Gastroesophageal sphincter (tissue), 4 donors: Measurements from ENCODE around the gene XPOT. TPM values are rescaled to one million over a fixed set of nuclear protein-coding genes. Genes with fewer than 3 reads are reported as not detected.
A peak's percentile ranks its signal among the peaks of the same experiment; 100 is the strongest.
"Not testable (repeated sequence)": the region's sequence is repeated elsewhere in the genome, so short reads cannot be mapped to it uniquely, and the experiment has no call there.

ENCODE experiments used
- ATAC-seq: fragments of 150-250 bp; one replicate; pipeline ENCODE4 v1.9.1; 2016; ENCODE audit warnings: mild to moderate bottlenecking, moderate library complexity
- H3K27ac ChIP-seq, 4 donors: fragments of 200-600 bp; sonication (generic) in 3 of 4; 1 replicate in 3 of 4; 2 replicates in 1 of 4; pipeline ENCODE4 v1.5.1; 2016 to 2019
- H3K27me3 ChIP-seq: fragments of 200-600 bp; sonication (generic); one replicate; pipeline ENCODE4 v1.5.1; 2019
- H3K36me3 ChIP-seq, 2 donors: fragments of 200-600 bp; sonication (generic); one replicate each; pipeline ENCODE4 v1.5.1; 2019; ENCODE audit warnings: control low read depth in 1 of 2
- H3K4me1 ChIP-seq, 3 donors: fragments of 200-600 bp; sonication (generic); 1 replicate in 2 of 3; 2 replicates in 1 of 3; pipeline ENCODE4 v1.5.1; 2016 to 2019; ENCODE audit warnings: control low read depth in 2 of 3
- H3K4me3 ChIP-seq, 2 donors: fragments of 200-600 bp; sonication (generic); one replicate each; pipeline ENCODE4 v1.5.1; 2019; ENCODE audit warnings: mild to moderate bottlenecking in 1 of 2, moderate library complexity in 1 of 2
- H3K9me3 ChIP-seq, 3 donors: fragments of 200-600 bp; sonication (generic); one replicate each; pipeline ENCODE4 v1.5.1; 2017 to 2019; ENCODE audit warnings: control low read depth in 2 of 3
- CTCF ChIP-seq, 4 experiments: fragments of 200-600 bp in 2 of 4; fragments of 450-650 bp in 2 of 4; sonication (generic) in 1 of 4; IDR thresholded peaks; one replicate each; pipeline ENCODE4 v1.5.1; 2017 to 2019; ENCODE audit warnings: antibody characterized with exemption in 4 of 4, mild to moderate bottlenecking in 2 of 4, moderate library complexity in 2 of 4
- EP300 ChIP-seq: sonication (generic); formaldehyde crosslinking; IDR thresholded peaks from one replicate; pipeline ENCODE4 v1.6.1; 2017; ENCODE audit warnings: antibody characterized with exemption, mild to moderate bottlenecking
- POLR2A ChIP-seq, 2 donors: fragments of 450-650 bp; IDR thresholded peaks; one replicate each; pipeline ENCODE4 v1.6.1; 2017; ENCODE audit warnings: antibody characterized with exemption in 2 of 2, mild to moderate bottlenecking in 2 of 2, moderate library complexity in 1 of 2
- POLR2AphosphoS5 ChIP-seq: sonication (generic); formaldehyde crosslinking; IDR thresholded peaks from one replicate; pipeline ENCODE4 v1.6.1; 2017; ENCODE audit warnings: antibody characterized with exemption
- whole genome bisulfite sequencing, 2 donors: methylation state at CpG; one replicate each; pipeline ENCODE4 v1.1.5; 2018; ENCODE audit warnings: low coverage in 1 of 2; 5-methylcytosine and 5-hydroxymethylcytosine counted together
- total RNA-seq, 4 donors: library from RNA; depleted of rRNA; stranded (reverse); fragments of >200 nt; gene quantifications; one replicate each; pipeline ENCODE4 v1.1.0, GENCODE V29; 2016

XPOT gene
- 10 to 100 TPM; 26.4 to 37.2 (median 32.5) TPM for total RNA-seq

DNA sequence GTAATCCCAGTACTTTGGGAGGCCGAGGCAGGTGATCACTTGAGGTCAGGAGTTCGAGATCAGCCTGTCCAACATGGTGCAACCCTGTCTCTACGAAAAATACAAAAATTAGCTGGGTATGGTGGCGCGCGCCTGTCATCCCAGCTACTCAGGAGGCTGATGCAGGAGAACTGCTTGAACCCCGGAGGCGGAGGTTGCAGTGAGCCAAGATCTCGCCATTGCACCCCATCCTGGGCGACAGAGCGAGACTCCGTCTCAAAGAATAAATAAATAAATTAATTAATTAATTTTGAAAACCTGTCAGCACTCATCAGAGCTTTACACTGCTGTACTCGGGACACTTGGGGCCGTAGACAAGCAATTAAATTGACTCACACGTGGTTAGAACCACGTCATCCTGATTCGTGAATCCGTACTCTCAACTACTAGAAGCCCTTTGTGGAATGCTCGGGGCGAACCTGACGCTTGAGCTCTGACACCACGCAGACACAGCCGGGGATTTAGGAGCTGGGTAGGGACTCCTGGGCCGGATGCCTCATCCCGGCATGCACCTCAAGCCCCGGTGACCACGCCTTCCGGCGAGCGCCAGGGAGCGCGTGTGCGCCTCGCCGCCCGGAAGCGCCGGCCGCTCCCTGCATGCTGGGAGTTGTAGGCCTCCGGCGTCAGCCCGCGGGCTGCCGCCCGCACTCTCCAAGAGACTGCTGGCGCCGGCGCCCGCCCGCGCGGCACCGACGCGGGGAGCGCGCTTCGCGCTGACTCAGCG is at the start of gene XPOT:
Gene XPOT (plus strand): TSS at position 686 of the 763 bp plus-strand sequence. CDS start 5,644 bp downstream, outside the sequence.
- Histone ChIP-seq H3K36me3 (no peaks in the 10 kb centered on the region), H3K9me3 (no peaks in the 10 kb centered on the region), H3K27me3 (no peaks in the 10 kb centered on the region), H3K4me1 (peaks cover 3 to 29% (median 5%) of the 10 kb centered on the region in 3 donors), H3K4me3 (peak within 1 kb of the TSS; percentile 80 to 95), H3K27ac (peak within 1 kb of the TSS; percentile 84 to 99 (median 98))
- TF ChIP-seq CTCF (IDR thresholded peaks at IDR 0.05) (no peak), POLR2AphosphoS5 (peak; percentile 60)
- ATAC-seq = peak; percentile 98
- 17 to 47% methylated on average over 5 to 8 of the region's 60 CpGs for whole genome bisulfite sequencing, 2 donors

GRCh38 chr12:64356209-64356608 is 48.0 kb upstream of the XPOT start:
- not testable (repeated sequence) for H3K4me1 ChIP-seq, H3K27me3 ChIP-seq, H3K4me3 ChIP-seq, H3K36me3 ChIP-seq, H3K27ac ChIP-seq, ATAC-seq
- peaks cover 0 to 13% (median 0%) of the 10 kb centered on the region in 3 donors for H3K9me3 ChIP-seq
- 70 to 73% methylated on average over 2 of the region's 2 CpGs for WGBS, 2 donors

DNA sequence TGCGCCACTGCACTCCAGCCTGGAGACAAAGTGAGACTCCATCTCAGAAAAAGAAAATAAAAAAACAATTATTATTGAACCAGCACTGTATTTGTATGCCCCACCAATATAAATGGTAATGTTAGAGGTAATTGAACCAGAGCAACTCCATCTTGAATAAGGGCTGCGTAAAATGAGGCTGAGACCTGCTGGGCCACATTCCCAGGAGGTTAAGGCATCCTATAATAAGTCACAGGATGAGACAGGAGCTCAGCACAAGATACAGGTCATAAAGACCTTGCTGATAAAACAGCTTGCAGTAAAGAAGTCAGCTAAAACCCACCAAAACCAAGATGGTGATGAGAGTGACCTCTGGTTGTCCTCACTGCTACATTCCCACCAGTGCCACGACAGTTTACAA is 43.0 kb upstream of the XPOT start:
- ATAC-seq, H3K9me3 ChIP-seq, H3K27me3 ChIP-seq, H3K4me1 ChIP-seq, H3K36me3 ChIP-seq, H3K4me3 ChIP-seq, H3K27ac ChIP-seq: not testable (repeated sequence)
- 63 to 67% methylated on average over 1 to 2 of the region's 3 CpGs for WGBS, 2 donors

DNA sequence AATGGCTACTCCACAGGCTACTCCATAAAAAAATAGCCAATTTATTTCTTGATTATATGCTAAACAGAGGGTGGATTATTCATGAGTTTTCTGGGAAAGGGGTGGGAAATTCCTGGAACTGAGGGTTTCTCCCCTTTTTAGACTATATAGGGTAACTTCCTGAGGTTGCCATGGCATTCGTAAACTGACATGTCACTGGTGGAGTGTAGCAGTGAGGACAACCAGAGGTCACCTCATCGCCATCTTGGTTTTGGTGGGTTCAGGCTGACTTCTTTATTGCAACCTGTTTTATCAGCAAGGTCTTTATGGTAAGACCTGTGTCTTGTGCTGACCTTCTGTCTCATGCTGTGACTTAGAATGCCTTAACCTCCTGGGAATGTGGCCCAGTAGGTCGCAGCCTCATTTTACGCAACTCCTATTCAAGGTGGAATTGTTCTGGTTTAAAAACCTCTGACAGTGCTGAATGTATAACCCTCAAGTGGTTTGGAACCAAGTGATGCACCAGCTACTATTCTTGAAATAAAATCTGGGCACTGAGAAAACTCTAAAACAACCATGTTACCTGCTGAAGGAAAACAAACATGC is 41.4 kb upstream of the XPOT start:
- no peaks in the 10 kb centered on the region for H3K4me1 ChIP-seq
- ATAC-seq = no peak
- 95 to 100% methylated on average over 2 to 4 of the region's 4 CpGs for WGBS, 2 donors
- no peaks in the 10 kb centered on the region for H3K9me3 ChIP-seq
- TF ChIP-seq POLR2AphosphoS5 (no peak), CTCF (IDR thresholded peaks at IDR 0.05) (no peak), EP300 (no peak), POLR2A (IDR thresholded peaks at IDR 0.05) (no peak)
- no peaks in the 10 kb centered on the region for H3K27me3 ChIP-seq
- H3K27ac ChIP-seq = no peak overlapping the region
- H3K36me3 ChIP-seq = no peaks in the 10 kb centered on the region
- no peak overlapping the region for H3K4me3 ChIP-seq

DNA sequence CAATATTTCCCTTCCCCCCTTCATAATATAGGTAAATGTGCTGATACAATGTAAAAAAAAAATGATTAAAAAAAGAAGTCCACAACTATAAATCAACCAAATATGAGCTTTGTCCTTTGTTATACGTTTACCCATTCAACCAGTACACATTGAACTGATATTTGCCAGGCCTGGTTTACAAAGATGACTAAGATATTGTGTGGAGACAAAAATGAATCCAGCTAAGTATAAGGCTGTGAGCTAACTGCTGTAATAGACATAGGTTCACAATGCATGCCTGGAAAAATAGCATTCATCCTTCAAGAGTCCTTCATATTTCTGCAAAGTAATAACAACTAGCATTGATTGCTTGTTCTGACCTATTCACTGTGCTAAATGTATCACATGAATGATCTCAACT is 20.5 kb upstream of the XPOT start:
- 73 to 75% methylated on average over 1 of the region's 1 CpG for WGBS, 2 donors
- TF ChIP-seq POLR2A (IDR thresholded peaks at IDR 0.05) = no peak
- TF ChIP-seq EP300 = no peak
- no peak for TF ChIP-seq CTCF (IDR thresholded peaks at IDR 0.05)
- TF ChIP-seq POLR2AphosphoS5 = no peak
- H3K27me3 ChIP-seq = no peaks in the 10 kb centered on the region
- H3K27ac ChIP-seq = no peak overlapping the region
- no peak for ATAC-seq
- no peak overlapping the region for H3K4me3 ChIP-seq
- H3K4me1 ChIP-seq = no peaks in the 10 kb centered on the region
- no peaks in the 10 kb centered on the region for H3K36me3 ChIP-seq
- H3K9me3 ChIP-seq = peaks cover 0 to 13% (median 0%) of the 10 kb centered on the region in 3 donors

DNA sequence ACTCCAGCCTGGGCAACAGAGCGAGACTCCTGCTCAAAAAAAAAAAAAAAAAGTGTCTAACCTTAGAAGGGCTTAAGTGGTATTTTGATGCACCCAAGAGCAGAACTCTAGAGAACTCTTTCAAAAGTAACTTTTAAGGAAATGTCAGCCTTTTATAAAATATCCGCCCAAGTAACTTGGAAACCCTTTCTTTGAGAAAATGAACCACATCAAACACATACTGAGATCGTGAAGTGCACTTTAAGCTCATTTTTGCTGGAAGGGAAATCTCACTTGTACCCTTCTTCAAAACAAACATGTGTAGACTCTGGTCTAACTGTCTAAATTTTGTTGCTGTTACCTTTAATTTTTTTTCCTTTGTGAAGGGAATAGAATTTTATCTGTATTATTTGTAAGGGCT is 19.2 kb upstream of the XPOT start:
- Histone ChIP-seq H3K9me3 (peaks cover 0 to 13% (median 0%) of the 10 kb centered on the region in 3 donors), H3K27me3 (peaks cover 12% of the 10 kb centered on the region), H3K4me3 (no peak overlapping the region), H3K4me1 (peaks cover 0 to under 1% (median 0%) of the 10 kb centered on the region in 3 donors), H3K27ac (no peak overlapping the region), H3K36me3 (no peaks in the 10 kb centered on the region)
- 86 to 88% methylated on average over 3 of the region's 3 CpGs for WGBS, 2 donors
- ATAC-seq = no peak
- TF ChIP-seq POLR2A (IDR thresholded peaks at IDR 0.05) = no peak
- TF ChIP-seq POLR2AphosphoS5 = no peak
- TF ChIP-seq EP300 = no peak
- TF ChIP-seq CTCF (IDR thresholded peaks at IDR 0.05) = no peak
